Retinal pigment epithelial cell (primary cell): ENCODE data around the gene NUAK1.

ENCODE experiments used
- DNase-seq: peaks from one replicate; pipeline ENCODE4 v3.0.0-alpha.2; 2010; ENCODE audit warnings: low read depth
- H3K4me3 ChIP-seq: 2 replicates; pipeline ENCODE4 v1.5.1; 2011; ENCODE audit warnings: mild to moderate bottlenecking, low read length, control low read depth, moderate library complexity
- TF ChIP-seq, protein P1 (sequence below): conservative IDR thresholded peaks from 2 replicates; pipeline ENCODE4 v1.5.1; 2011; ENCODE audit warnings: low read depth, low read length, control low read depth, inconsistent platforms

The NUAK1 gene

DNA sequence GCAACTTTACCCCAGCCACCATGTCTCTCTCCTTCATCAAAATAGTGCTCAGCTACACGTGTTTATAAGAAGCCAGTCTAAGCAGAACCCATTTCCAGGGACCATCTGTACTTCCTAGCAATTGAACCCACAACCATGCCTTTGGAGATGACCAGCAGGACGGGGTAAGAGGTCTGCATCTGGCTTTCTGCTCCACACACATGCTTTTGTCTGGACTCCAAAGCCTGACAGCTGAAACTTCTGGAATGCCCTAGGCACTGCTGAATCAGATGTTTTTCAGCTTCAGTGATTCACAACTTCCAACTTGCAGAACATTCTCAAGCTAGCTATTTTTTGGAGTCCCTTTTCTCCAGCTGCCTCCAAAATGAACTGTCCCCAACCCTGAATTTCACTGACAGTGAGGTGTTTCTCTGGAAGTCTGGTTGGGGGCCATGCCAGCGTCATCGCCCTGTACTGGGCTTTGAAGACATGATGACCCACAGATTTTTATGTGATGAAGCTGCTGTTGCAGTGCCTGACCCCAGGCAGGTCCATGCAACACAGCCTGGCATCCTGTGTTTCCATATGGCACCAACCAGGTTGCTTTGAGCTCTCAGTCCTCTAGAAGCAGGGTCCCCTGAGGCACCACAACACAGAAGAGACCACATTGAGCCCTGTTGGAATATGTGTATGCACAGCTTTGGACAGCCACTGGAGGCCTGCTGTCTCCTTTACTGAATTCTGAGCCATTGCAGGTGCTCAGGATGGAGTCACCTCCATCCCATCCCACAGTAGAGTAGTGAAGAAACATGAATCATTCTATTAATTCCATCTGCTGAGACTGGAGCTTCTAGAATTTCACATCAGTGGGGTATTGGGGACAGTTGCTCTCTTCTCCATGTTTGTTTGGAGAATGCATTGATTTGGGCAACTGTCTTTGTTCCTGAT, 80.2 kb downstream of the NUAK1 start:
- DNase-seq: no peak
- H3K4me3 ChIP-seq: no peak overlapping the region
- TF ChIP-seq, protein P1, sequence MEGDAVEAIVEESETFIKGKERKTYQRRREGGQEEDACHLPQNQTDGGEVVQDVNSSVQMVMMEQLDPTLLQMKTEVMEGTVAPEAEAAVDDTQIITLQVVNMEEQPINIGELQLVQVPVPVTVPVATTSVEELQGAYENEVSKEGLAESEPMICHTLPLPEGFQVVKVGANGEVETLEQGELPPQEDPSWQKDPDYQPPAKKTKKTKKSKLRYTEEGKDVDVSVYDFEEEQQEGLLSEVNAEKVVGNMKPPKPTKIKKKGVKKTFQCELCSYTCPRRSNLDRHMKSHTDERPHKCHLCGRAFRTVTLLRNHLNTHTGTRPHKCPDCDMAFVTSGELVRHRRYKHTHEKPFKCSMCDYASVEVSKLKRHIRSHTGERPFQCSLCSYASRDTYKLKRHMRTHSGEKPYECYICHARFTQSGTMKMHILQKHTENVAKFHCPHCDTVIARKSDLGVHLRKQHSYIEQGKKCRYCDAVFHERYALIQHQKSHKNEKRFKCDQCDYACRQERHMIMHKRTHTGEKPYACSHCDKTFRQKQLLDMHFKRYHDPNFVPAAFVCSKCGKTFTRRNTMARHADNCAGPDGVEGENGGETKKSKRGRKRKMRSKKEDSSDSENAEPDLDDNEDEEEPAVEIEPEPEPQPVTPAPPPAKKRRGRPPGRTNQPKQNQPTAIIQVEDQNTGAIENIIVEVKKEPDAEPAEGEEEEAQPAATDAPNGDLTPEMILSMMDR: no peak

- no peak for DNase-seq
- no peak overlapping the region for H3K4me3 ChIP-seq
- TF ChIP-seq, protein P1: no peak
Observed at GRCh38 chr12:106054049-106054448, 84.7 kb downstream of the NUAK1 start.

- no peak for DNase-seq
- H3K4me3 ChIP-seq: no peak overlapping the region
- TF ChIP-seq, protein P1: no peak
Observed at GRCh38 chr12:106051853-106052531, 86.8 kb downstream of the NUAK1 start.

DNA sequence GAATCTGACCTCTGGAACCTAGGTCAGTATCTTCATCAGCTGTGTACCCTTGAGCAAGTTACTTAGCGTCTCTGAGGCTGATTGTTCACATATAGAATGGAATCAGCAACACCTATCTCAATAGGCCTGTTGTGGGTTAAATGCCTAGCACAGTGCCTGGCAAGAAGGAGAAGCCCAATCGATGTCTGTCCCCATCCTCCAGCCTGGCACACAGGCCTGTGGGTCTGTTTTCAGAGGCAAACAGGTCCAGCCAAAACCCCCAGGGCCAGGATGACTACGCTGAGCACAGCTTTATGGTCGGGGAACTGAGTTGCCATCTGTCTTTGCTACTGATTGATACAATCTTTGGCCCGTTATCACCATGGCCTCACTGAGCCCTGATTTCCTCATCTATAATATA, 89.2 kb downstream of the NUAK1 start:
- DNase-seq: no peak
- no peak overlapping the region for H3K4me3 ChIP-seq
- TF ChIP-seq, protein P1: no peak

GRCh38 chr12:106049105-106049504, 89.6 kb downstream of the NUAK1 start:
- DNase-seq: no peak
- H3K4me3 ChIP-seq: no peak overlapping the region
- TF ChIP-seq, protein P1: no peak

DNA sequence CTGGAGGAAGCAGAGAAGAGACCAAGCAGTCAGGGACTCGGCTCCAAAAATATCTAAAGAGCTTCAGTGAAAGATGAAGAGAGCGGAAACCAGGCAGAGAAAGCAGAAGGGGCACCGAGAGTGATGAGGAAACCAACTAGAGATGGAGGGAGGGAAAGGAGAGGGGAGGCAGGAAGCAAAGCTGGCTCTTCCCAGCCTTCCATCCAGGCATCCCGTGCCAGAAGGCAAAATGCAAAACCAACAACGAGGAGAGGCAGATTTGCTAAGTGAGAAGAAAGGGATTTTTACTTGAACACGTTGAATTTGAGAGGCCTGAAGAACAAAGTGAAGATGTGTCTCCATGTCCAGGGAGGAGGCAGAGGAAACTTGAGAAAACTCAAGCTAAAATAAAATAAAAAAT, 90.1 kb downstream of the NUAK1 start:
- DNase-seq: no peak
- TF ChIP-seq, protein P1: no peak
- no peak overlapping the region for H3K4me3 ChIP-seq
